ENCODE measurements around the gene RGS5. TPM values are rescaled to one million over a fixed set of nuclear protein-coding genes. Genes with fewer than 3 reads are reported as not detected.

The RGS5 gene
- total RNA-seq, 2 donors from 2014 or later: 39.0 to 189 TPM

GRCh38 chr1:163162381-163162914 is 40.3 kb downstream of the RGS5 start:
- no peak overlapping the region for H3K4me3 ChIP-seq
- no peak overlapping the region for H3K27ac ChIP-seq
- H3K27me3 ChIP-seq (replicated peaks; ENCODE audit: insufficient read depth): no peaks in the 10 kb centered on the region
- 71% methylated on average over 6 of the region's 6 CpGs for WGBS
- intact Hi-C loops (cut with DNase I): no loop called here
- H3K9me3 ChIP-seq: no peaks in the 10 kb centered on the region
- H3K4me1 ChIP-seq (replicated peaks): no peaks in the 10 kb centered on the region
- TF ChIP-seq, protein P1, sequence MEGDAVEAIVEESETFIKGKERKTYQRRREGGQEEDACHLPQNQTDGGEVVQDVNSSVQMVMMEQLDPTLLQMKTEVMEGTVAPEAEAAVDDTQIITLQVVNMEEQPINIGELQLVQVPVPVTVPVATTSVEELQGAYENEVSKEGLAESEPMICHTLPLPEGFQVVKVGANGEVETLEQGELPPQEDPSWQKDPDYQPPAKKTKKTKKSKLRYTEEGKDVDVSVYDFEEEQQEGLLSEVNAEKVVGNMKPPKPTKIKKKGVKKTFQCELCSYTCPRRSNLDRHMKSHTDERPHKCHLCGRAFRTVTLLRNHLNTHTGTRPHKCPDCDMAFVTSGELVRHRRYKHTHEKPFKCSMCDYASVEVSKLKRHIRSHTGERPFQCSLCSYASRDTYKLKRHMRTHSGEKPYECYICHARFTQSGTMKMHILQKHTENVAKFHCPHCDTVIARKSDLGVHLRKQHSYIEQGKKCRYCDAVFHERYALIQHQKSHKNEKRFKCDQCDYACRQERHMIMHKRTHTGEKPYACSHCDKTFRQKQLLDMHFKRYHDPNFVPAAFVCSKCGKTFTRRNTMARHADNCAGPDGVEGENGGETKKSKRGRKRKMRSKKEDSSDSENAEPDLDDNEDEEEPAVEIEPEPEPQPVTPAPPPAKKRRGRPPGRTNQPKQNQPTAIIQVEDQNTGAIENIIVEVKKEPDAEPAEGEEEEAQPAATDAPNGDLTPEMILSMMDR (IDR thresholded peaks at IDR 0.05): no peak
- TF ChIP-seq POLR2AphosphoS5 (IDR thresholded peaks at IDR 0.05) (no peak), POLR2A (IDR thresholded peaks at IDR 0.05) (no peak)
- H3K36me3 ChIP-seq: no peaks in the 10 kb centered on the region
- DNase-seq (ENCODE audit: low spot score): no peak

GRCh38 chr1:163161841-163162240 is 40.9 kb downstream of the RGS5 start:
- 78% methylated on average over 5 of the region's 5 CpGs for WGBS
- DNase-seq (ENCODE audit: low spot score): no peak
- intact Hi-C loops (cut with DNase I): no loop called here
- Histone ChIP-seq H3K4me3 (no peak overlapping the region), H3K27me3 (replicated peaks; ENCODE audit: insufficient read depth) (no peaks in the 10 kb centered on the region), H3K9me3 (no peaks in the 10 kb centered on the region), H3K36me3 (no peaks in the 10 kb centered on the region), H3K27ac (no peak overlapping the region), H3K4me1 (replicated peaks) (no peaks in the 10 kb centered on the region)
- TF ChIP-seq POLR2AphosphoS5 (IDR thresholded peaks at IDR 0.05) (no peak), POLR2A (IDR thresholded peaks at IDR 0.05) (no peak)
- TF ChIP-seq, protein P1 (IDR thresholded peaks at IDR 0.05): no peak

- intact Hi-C loops (cut with DNase I): no loop called here
- H3K4me1 ChIP-seq (replicated peaks): no peaks in the 10 kb centered on the region
- H3K27ac ChIP-seq: no peak overlapping the region
- 61% methylated on average over 2 of the region's 2 CpGs for WGBS
- no peaks in the 10 kb centered on the region for H3K36me3 ChIP-seq
- no peaks in the 10 kb centered on the region for H3K9me3 ChIP-seq
- no peak for TF ChIP-seq POLR2AphosphoS5 (IDR thresholded peaks at IDR 0.05)
- TF ChIP-seq, protein P1 (IDR thresholded peaks at IDR 0.05): no peak
- no peak for TF ChIP-seq POLR2A (IDR thresholded peaks at IDR 0.05)
- DNase-seq (ENCODE audit: low spot score): no peak
- H3K4me3 ChIP-seq: no peak overlapping the region
- no peaks in the 10 kb centered on the region for H3K27me3 ChIP-seq (replicated peaks; ENCODE audit: insufficient read depth)
These were observed 41.4 kb downstream of the RGS5 start for GRCh38 chr1:163161337-163161736.

DNA sequence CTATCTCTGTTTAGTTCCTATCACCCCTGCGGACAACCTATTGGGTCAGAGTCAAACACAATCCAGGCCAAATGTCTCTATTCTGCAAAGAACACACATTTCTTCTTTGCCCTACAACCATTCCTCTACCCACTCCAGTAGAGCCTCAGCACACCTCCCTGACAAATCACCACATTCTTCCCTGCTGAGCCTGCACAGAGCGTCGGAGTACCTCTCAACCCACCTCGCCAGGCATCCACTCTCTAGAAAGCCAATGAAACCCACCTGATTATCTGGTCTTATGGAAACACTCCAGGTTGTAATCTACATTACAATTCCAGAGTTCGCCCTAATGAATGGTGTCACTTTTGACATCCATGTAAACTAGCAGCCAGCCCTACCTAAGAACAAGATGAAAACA is 47.1 kb downstream of the RGS5 start:
- H3K36me3 ChIP-seq: no peaks in the 10 kb centered on the region
- TF ChIP-seq, protein P1 (IDR thresholded peaks at IDR 0.05): no peak
- TF ChIP-seq POLR2AphosphoS5 (IDR thresholded peaks at IDR 0.05) (no peak), POLR2A (IDR thresholded peaks at IDR 0.05) (no peak)
- WGBS: 90% methylated on average over 5 of the region's 5 CpGs
- intact Hi-C loops (cut with DNase I): no loop called here
- H3K4me3 ChIP-seq: no peak overlapping the region
- DNase-seq (ENCODE audit: low spot score): no peak
- H3K27me3 ChIP-seq (replicated peaks; ENCODE audit: insufficient read depth): no peaks in the 10 kb centered on the region
- H3K4me1 ChIP-seq (replicated peaks): no peaks in the 10 kb centered on the region
- H3K27ac ChIP-seq: no peak overlapping the region
- H3K9me3 ChIP-seq: no peaks in the 10 kb centered on the region

- H3K27ac ChIP-seq: no peak overlapping the region
- WGBS: 78% methylated on average over 2 of the region's 2 CpGs
- H3K9me3 ChIP-seq: no peaks in the 10 kb centered on the region
- TF ChIP-seq, protein P1 (IDR thresholded peaks at IDR 0.05): no peak
- TF ChIP-seq POLR2AphosphoS5 (IDR thresholded peaks at IDR 0.05) (no peak), POLR2A (IDR thresholded peaks at IDR 0.05) (no peak)
- no peak for DNase-seq (ENCODE audit: low spot score)
- no peaks in the 10 kb centered on the region for H3K27me3 ChIP-seq (replicated peaks; ENCODE audit: insufficient read depth)
- H3K4me1 ChIP-seq (replicated peaks): no peaks in the 10 kb centered on the region
- intact Hi-C loops (cut with DNase I): no loop called here
- H3K36me3 ChIP-seq: no peaks in the 10 kb centered on the region
- H3K4me3 ChIP-seq: no peak overlapping the region
These were observed 53.8 kb downstream of the RGS5 start for GRCh38 chr1:163148911-163149310.
